Keratinocyte (primary cell): ENCODE measurements around the gene NDUFA13. TPM values are rescaled to one million over a fixed set of nuclear protein-coding genes. Genes with fewer than 3 reads are reported as not detected.

Experiments
- DNase-seq: peaks from one replicate; pipeline ENCODE4 v3.0.0-alpha.2; 2011; ENCODE audit warnings: low read depth, missing footprints, low spot score
- FAIRE-seq: peaks from 2 replicates; lab custom pipeline; 2011; peaks lifted over from hg19 to GRCh38; lab: Jason Lieb, UNC
- H2AFZ ChIP-seq: 2 replicates; pipeline ENCODE4 v1.6.0; 2012; ENCODE audit warnings: low read length, control low read depth, inconsistent platforms; ENCODE audit not compliant: control insufficient read depth
- H3K27ac ChIP-seq: 2 replicates; pipeline ENCODE4 v1.5.1; 2011; ENCODE audit warnings: low read length; ENCODE audit not compliant: control insufficient read depth, insufficient read depth
- H3K27me3 ChIP-seq: 3 replicates; pipeline ENCODE4 v1.6.0; 2011; ENCODE audit warnings: low read length; ENCODE audit not compliant: control insufficient read depth, insufficient read depth; ENCODE audit errors: extremely low read depth
- H3K36me3 ChIP-seq, 2 experiments: 2 replicates in 1 of 2; 3 replicates in 1 of 2; pipeline ENCODE4 v1.5.1; 2011; ENCODE audit warnings: low read length in 2 of 2, mild to moderate bottlenecking in 1 of 2; ENCODE audit not compliant: control insufficient read depth in 2 of 2, insufficient read depth in 2 of 2; ENCODE audit errors: extremely low read depth in 1 of 2
- H3K4me1 ChIP-seq: 3 replicates; pipeline ENCODE4 v1.5.1; 2011; ENCODE audit warnings: low read length; ENCODE audit not compliant: control insufficient read depth, insufficient read depth; ENCODE audit errors: extremely low read depth
- H3K4me2 ChIP-seq: 3 replicates; pipeline ENCODE4 v1.6.0; 2011; ENCODE audit warnings: low read depth, low read length; ENCODE audit not compliant: control insufficient read depth, insufficient read depth; ENCODE audit errors: extremely low read depth
- H3K4me3 ChIP-seq, 3 experiments: fragments of 200-600 bp in 1 of 3; sonication (generic) in 1 of 3; 2 replicates in 2 of 3; 3 replicates in 1 of 3; pipeline ENCODE4 v1.5.1; 2011 to 2016; ENCODE audit warnings: low read length in 3 of 3, mild to moderate bottlenecking in 3 of 3, control low read depth in 2 of 3, inconsistent platforms in 1 of 3, low read depth in 1 of 3, mixed read lengths in 1 of 3, mixed run types in 1 of 3, moderate library complexity in 1 of 3; ENCODE audit not compliant: control insufficient read depth in 2 of 3, insufficient read depth in 2 of 3; ENCODE audit errors: extremely low read depth in 1 of 3
- H3K79me2 ChIP-seq: 2 replicates; pipeline ENCODE4 v1.6.0; 2012; ENCODE audit warnings: low read length; ENCODE audit not compliant: control insufficient read depth, insufficient read depth
- H3K9ac ChIP-seq: 3 replicates; pipeline ENCODE4 v1.6.0; 2011; ENCODE audit warnings: low read length; ENCODE audit not compliant: control insufficient read depth, insufficient read depth; ENCODE audit errors: extremely low read depth
- H3K9me1 ChIP-seq: 3 replicates; pipeline ENCODE4 v1.6.0; 2011; ENCODE audit warnings: low read length; ENCODE audit not compliant: control insufficient read depth, insufficient read depth; ENCODE audit errors: extremely low read depth
- H3K9me3 ChIP-seq: 2 replicates; pipeline ENCODE4 v1.5.1; 2012; ENCODE audit warnings: low read depth, low read length; ENCODE audit not compliant: control insufficient read depth
- H4K20me1 ChIP-seq: 3 replicates; pipeline ENCODE4 v1.6.0; 2011; ENCODE audit warnings: low read length; ENCODE audit not compliant: control insufficient read depth, insufficient read depth; ENCODE audit errors: extremely low read depth
- CTCF ChIP-seq, 3 experiments: IDR thresholded peaks in 1 of 3; conservative IDR thresholded peaks in 1 of 3; optimal IDR thresholded peaks in 1 of 3; 2 replicates in 2 of 3; 3 replicates in 1 of 3; pipeline versions ENCODE3 to v1.5.1; 2011; ENCODE audit warnings: low read length in 3 of 3, mild to moderate bottlenecking in 3 of 3, moderate library complexity in 2 of 3, control low read depth in 1 of 3, inconsistent platforms in 1 of 3; ENCODE audit not compliant: insufficient read depth in 2 of 3; ENCODE audit errors: extremely low read depth in 1 of 3
- EZH2 ChIP-seq: IDR thresholded peaks from one replicate; pipeline ENCODE4 v1.6.1; 2012; ENCODE audit warnings: inconsistent platforms, mild to moderate bottlenecking, low read length, moderate library complexity
- dilution Hi-C: fragments of 300-500 bp; cut with MboI; formaldehyde crosslinking; loops from one replicate; pipeline ENCODE4 v1.7.0; 2020; ENCODE audit warnings: low sequenced_read_pairs; ENCODE audit not compliant: extremely low pct_ligation_motif_present
- polyA plus RNA-seq, 5 experiments: library from polyadenylated mRNA; depleted of rRNA in 3 of 5; stranded (reverse) in 3 of 5; stranded (forward) in 1 of 5; unstranded in 1 of 5; fragments of >200 nt; gene quantifications; 1 replicate in 1 of 5; 2 replicates in 3 of 5; 3 replicates in 1 of 5; pipeline versions ENCODE4 v1.2.1 to v1.2.3, GENCODE V29; 2011 to 2012; ENCODE audit warnings: missing spikeins in 2 of 5, low read depth in 1 of 5, low replicate concordance in 1 of 5

The NDUFA13 gene
- polyA plus RNA-seq, 1 donor (not counting 4 experiments of a cell fraction or from before 2014, with no cell fraction given) = 343 TPM

- Histone ChIP-seq H3K27me3 (no peaks in the 10 kb centered on the region), H3K36me3 (peaks cover 16 to 23% of the 10 kb centered on the region in 2 experiments)
- dilution Hi-C loops = no loop called here
These were observed 8.7 kb upstream of the NDUFA13 start for GRCh38 chr19:19507354-19507753.

GRCh38 chr19:19508217-19508616 lies 7.8 kb upstream of the NDUFA13 start:
- no peak for DNase-seq

More at GRCh38 chr19:19507354-19507753, 8.7 kb upstream of the NDUFA13 start:
- DNase-seq = no peak
- Histone ChIP-seq H3K4me3 (no peak overlapping the region), H4K20me1 (no peaks in the 10 kb centered on the region), H3K9me3 (no peaks in the 10 kb centered on the region), H3K4me1 (no peaks in the 10 kb centered on the region), H3K27ac (no peak overlapping the region), H3K9ac (no peak overlapping the region), H2AFZ (no peak overlapping the region), H3K4me2 (no peak overlapping the region), H3K79me2 (no peaks in the 10 kb centered on the region), H3K9me1 (no peaks in the 10 kb centered on the region)
- no peak for FAIRE-seq
- TF ChIP-seq CTCF (optimal IDR thresholded peaks at IDR 0.05 in 1 of 3, IDR thresholded peaks at IDR 0.05 in 1 of 3, conservative IDR thresholded peaks at IDR 0.05 in 1 of 3; ENCODE audit: extremely low read depth in 1 of 3, insufficient read depth in 2 of 3, low read length in 3 of 3) = no peak
- no peak for TF ChIP-seq EZH2

More at GRCh38 chr19:19508217-19508616, 7.8 kb upstream of the NDUFA13 start:
- no peak overlapping the region for H3K9ac ChIP-seq
- H3K27ac ChIP-seq = no peak overlapping the region
- no peak overlapping the region for H2AFZ ChIP-seq
- dilution Hi-C loops = no loop called here
- no peak overlapping the region for H3K4me3 ChIP-seq
- no peak for FAIRE-seq
- H3K4me2 ChIP-seq = no peak overlapping the region
- no peaks in the 10 kb centered on the region for H3K79me2 ChIP-seq
- H3K27me3 ChIP-seq = no peaks in the 10 kb centered on the region
- no peaks in the 10 kb centered on the region for H4K20me1 ChIP-seq
- no peaks in the 10 kb centered on the region for H3K4me1 ChIP-seq
- no peaks in the 10 kb centered on the region for H3K9me3 ChIP-seq
- peaks cover 14 to 20% of the 10 kb centered on the region in 2 experiments for H3K36me3 ChIP-seq
- no peak for TF ChIP-seq CTCF (optimal IDR thresholded peaks at IDR 0.05 in 1 of 3, IDR thresholded peaks at IDR 0.05 in 1 of 3, conservative IDR thresholded peaks at IDR 0.05 in 1 of 3; ENCODE audit: extremely low read depth in 1 of 3, insufficient read depth in 2 of 3, low read length in 3 of 3)
- no peak for TF ChIP-seq EZH2
- no peaks in the 10 kb centered on the region for H3K9me1 ChIP-seq
